Kidney tubule cell (primary cell): ENCODE data around the gene RABAC1.

Experiments used
- DNase-seq: peaks from one replicate; pipeline ENCODE4 v3.0.0-alpha.2; 2018; ENCODE audit warnings: low spot score

Gene RABAC1

DNA sequence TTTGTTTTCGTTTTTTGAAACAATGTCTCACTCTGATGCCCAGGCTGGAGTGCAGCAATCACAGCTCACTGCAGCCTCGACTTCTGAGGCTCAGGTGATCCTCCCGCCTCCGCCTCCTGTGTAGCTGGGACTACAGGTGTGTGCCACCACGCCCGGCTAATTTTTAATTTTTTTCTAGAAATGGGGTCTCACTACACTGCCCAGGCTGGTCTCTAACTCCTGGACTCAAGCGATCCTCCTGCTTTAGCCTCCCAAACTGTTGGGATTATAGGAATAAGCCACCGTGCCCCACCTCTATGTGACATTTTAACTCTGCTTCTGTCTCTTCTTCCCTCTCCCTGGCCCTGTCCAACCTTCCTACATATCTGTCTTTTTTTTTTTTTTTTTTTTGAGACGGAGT lies 29.8 kb upstream of the RABAC1 start:
- DNase-seq = no peak

DNA sequence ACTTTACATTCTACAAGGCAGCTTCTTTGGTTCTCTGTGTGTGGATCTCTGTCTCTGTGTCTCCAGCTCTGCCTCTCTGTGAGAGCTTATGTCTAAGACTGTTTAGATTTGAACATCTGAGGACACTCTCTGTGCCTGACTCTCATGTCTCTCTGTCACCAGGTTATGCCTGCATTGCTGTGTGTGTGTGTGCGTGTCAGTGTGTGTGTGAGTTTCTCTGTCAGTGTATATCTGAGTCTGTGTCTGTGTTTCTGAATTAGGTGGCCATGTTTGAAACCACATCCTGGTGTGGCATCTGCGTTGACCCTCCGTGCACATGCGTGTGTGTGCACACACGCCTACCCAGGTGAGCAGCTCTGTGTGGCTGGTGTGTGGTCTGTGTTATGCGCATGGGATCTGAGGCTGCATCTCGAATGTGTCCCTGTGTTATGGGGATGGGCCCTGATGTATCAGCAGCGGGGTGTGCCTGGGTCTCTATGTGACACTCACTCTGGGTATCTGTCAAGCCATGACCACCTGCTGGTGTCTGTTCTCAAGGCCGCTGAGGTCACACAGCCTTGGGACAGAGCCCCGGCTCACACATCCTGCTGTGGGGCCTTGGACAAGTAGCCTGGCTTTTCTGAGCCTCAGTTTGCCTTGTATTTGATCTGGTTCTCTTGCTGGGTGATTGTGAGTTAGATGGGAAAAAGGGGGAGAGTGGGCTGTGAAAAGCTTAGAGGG lies 28.2 kb upstream of the RABAC1 start:
- no peak for DNase-seq

DNA sequence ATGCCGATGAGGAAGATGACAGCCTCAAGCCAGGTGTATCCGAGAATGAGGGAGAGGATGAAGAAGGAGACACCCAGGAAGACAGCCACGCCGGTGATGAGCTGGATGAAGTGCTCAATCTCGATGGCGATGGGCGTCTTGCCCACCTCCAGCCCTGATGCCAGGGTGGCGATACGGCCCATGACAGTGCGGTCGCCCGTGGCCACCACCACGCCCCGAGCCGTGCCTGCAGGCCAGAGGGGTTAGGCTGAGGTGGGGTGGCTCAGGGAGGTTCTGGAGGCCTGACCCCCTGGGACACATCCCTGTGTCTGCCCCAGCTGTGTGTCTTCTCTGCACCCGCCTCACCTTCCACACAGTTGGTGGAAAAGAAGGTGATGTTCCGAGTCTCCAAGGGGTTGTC lies 25.8 kb upstream of the RABAC1 start:
- DNase-seq = no peak

DNA sequence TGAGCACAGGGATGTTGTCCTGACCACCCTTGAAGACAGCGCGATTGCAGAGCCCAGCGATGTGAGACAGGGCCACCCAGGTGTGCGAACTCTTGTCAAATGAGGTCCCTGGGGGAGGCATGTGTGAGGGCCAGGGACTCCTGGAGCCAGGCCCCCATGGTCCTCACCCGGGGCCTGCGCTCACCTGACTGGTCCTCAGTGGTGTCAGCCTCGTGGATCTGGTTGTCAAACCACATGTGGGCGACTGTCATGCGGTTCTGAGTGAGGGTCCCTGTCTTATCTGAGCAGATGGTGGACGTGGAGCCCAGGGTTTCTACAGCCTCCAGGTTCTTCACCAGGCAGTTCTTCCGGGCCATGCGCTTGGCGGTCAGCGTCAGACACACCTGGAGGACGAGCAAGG lies 22.6 kb upstream of the RABAC1 start:
- no peak for DNase-seq

DNA sequence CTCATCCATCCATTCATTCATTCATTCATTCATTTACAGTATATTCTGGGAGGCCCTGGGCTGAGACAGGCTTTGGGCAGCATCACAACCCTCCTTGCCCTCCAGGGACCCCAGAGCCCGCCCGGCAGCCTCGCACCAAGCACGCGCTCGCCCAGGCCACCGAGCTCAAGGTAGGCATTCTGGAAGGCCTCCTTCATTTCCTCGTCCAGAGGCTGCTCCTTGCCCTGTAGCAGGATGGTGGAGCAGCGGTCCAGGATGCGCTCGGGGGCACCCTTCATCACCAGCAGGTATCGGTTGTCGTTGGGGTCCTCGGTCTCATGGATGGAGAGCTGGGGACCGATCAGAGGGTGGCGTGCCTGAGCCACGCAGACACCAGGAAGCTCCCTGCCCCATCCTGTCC lies 19.3 kb upstream of the RABAC1 start:
- DNase-seq = no peak

DNA sequence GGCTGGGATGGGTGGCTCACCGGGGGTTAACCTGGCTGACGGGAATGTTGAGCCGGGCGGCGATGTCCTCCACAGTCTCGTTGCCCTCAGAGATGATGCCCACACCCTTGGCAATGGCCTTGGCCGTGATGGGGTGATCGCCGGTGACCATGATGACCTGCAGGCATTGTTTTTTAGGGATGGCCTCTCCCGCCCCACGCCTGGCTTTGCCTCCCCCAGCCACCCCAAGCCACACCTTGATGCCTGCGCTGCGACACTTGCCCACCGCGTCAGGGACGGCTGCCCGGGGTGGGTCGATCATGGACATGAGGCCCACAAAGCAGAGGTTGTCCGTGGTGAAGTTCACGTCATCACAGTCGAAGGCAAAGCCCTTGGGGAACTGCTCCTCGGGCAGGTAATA lies 18.8 kb upstream of the RABAC1 start:
- no peak for DNase-seq

DNA sequence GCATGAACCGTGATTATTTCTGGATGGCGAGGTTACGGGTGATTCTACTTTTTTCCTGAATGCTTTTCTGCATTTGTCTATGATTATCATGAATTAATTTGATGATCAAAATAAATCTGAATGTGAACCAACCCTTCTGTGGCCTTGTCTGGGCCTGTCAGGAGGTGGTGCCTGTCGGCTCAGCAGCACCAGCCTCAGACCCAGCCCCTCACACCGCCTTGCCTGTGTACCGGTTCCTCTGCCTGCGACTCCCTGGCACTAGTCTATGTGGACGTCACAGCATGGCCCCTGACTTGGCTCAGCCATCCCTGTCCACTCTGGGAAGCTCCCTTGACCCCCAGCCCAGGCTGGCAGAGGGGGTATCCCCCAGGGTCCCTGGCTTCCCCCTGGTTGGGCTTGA lies 15.5 kb upstream of the RABAC1 start:
- DNase-seq = no peak

DNA sequence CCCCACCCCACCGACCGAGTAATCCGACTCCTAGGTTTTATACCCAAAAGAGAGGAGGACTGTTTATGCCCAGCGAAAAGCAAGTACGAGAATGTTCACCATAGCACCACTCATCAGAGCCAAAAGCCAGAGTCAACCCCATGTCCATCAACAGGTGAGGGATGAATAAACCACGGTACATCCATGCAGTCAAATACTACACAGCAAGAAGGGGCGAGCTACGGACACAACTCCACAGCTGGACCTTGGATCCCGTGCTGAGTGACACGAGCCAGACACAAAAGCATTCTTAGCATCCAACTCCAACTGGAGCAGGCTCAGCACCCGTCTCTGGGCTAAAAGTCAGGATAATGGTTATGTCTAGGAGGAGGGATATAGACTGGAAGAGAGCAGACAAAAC lies 12.2 kb upstream of the RABAC1 start:
- DNase-seq = no peak

DNA sequence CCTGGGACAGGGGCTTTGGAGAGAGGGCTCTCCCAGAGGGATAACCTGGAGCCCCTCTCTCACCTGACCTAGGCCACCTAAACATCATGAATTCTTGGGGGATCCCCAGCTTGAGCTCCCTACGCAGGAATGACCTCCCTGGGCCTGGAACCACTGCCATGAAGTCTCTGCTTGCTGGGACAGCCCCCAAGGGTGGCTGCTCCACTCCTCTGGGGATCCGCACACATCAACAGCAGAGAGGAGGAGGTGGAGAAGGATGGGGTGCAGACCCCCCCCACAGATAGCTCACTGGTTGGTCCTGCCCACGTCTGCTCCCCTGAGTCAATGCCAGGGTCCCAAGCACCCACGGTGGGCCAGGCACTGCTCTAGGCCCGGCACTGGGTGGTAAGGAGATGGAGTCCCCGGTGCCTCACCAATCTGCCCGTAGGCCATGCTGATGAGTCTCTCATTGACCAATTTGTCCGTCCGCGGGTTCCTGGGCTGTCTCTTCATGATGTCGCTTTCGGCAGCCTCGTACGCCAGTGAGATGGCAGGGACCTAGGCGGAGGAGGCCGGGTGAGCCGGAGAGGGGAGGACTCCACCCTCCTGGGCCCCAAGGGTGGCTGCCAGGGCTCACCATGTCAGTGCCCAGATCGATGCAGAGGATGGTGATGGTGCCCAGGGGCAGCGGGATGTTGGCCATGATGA lies 10.8 kb upstream of the RABAC1 start:
- DNase-seq = no peak

DNA sequence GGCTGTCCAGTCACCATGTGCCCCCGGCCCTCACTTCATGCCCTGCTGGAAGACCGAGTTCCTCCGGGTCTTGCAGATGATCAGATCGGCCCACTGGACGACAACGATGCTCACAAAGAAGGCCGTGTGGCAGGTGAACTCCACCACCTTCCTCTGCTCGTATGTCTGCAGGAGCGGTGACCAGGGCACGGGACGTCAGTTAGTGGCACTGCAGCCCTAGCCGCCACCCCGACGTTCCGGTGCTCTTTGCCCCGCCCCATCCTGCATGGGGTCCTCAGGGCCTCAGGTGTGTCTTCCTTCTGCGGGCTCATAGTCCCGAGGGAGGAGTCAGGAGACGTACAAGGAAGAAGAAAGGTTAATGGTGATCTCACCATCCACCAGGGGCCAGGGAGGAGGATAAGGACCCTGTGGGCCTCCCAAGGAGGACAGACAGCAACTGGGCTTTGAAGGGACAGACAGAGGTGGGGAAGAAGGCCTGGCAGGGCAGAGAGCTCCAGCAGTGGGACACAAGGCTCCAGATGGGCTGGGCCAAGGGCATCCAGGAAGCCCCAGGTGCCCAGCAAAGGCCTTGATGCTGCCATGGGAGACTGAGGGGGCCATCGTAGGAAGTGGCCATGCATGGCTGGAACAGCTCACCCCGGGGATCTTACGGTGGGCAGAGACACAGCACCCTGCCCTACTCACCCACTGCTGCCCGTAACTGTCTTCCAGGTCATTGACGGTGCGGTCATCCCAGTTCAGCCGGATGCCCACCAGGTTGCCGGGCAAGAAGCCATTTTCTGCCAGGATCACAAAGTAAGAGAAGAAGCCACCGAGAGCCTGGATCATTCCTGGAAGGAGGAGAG lies 9.9 kb upstream of the RABAC1 start:
- no peak for DNase-seq

DNA sequence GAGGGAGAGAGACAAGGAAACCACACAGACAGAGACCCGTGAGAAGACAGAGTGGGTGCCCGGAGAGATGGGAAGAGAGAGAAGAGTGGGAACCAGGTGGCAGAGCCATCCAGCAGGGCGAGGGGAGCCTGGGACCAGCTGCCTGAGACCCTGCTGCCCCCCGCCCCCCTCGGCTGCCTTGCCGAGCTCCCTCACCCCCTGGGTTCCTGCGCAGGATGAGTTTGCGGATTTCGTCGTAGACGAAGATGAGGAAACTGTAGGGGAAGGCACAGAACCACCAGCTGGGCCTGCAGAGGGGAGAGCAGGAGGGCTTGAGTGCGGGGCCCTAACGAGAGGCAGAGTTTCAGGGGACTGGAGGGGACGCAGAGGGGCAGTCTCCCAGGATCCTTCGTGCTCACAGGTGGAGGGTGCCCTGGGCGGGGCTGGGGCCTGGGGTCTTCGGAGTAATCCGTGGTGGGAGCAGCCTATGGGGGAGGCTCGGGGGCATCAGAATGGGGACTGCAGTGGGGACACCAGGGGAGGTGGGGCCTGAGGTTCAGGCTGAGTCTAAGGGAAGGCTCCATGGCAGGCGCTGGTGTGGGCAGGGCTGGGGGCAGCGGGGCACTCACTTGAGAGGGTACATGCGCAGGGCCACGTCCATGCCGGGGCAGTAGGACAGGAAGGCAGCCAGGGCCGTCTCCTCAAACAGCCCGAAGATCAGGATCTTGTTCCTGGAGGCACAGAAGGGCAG lies 8.1 kb upstream of the RABAC1 start:
- DNase-seq = no peak

DNA sequence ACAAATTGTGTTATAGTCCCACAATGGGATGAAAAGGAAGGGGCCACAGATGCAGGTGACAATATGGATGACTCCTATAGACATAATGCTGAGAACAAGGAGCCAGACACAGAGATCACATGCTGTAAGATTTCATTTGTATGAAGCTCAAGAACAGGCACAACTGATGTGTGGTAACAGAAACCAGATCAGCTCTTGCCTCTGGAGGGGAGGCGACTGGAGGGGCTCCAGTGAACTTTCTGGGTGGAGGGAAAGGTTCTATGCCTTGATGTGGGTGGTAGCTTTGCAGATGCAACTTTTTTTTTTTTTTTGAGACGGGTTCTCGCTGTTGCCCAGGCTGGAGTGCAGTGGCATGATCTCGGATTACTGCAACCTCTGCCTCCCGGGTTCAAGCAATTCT lies 6.0 kb upstream of the RABAC1 start:
- no peak for DNase-seq

DNA sequence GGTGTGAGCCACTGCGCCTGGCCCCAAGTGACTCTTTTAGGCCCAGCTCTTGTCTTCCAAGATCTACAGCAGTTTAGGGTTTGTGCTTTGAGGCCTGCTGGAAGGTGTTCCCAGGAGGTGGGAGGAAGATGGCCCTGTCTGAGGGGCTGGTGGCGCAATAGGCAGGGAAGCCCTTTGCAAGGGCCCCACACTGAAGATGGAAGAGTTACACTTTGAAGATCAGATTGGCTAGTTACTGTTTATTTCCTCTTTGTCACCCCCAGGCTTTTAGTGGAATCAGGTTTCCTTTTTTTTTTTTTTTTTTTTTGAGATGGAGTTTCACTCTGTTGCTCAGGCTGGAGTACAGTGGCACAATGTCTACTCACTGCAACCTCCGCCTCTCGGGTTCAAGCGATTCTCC lies 1.9 kb upstream of the RABAC1 start:
- DNase-seq = no peak

DNA sequence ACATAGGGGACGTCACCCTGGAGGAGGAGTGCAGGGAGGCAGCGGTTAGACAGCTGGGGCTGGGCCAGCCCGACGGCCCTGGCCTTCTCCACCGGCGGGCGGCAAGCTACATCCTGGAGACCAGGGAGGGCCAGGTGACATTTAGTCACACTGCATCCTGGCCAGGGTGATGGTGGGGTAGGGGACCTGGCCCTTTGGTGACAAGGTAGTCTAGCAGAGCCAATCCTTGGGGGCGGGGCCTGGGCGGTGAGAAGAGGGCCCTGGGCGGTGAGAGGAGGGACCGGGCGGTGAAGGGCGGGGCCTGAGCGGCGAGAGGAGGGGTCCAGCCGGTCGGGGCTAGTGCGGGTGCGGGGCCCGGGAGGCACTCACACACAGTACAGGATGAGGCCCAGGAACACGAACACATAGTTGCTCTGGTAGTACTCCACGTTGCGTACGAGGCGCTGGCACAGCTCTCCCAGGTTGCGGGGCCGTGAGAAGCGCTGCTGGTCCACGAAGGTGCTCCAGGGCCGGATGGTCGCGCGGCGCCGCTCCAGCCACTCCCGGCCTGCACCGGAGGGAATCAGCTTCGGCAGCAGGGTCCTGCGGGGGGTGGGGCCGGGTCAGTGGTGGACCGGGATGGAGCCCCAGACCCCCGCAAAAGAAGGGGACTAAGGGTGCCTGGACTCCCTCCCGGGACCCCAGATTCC lies 610 bp downstream of the RABAC1 start:
- peak; percentile 76 for DNase-seq

DNA sequence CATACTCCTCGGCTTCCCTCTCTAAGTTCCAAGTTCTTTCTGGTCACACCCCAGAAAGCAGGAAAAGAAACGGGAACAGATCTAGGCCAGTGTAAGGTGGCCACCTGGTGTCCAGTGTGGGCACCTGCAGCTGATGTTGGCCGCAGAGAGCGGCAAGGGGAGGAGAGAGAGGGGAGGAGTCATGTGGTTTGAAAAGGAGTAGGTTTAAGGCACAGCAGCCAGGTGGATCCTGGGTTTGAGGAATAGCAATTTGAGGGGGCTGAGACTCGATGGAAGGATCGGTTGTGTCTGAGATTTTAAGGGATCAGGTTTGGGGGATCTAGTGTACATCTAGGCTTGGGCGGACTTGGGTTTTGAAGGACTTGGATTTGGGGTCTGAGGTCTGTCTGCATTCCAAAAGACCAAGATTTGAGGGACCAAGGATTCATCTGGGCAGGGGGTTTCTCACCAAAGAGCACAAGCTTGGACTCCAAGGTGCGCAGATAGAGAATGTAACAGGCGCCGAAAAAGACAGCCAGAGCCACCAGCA lies 1.2 kb downstream of the RABAC1 start:
- peak; percentile 93 for DNase-seq

DNA sequence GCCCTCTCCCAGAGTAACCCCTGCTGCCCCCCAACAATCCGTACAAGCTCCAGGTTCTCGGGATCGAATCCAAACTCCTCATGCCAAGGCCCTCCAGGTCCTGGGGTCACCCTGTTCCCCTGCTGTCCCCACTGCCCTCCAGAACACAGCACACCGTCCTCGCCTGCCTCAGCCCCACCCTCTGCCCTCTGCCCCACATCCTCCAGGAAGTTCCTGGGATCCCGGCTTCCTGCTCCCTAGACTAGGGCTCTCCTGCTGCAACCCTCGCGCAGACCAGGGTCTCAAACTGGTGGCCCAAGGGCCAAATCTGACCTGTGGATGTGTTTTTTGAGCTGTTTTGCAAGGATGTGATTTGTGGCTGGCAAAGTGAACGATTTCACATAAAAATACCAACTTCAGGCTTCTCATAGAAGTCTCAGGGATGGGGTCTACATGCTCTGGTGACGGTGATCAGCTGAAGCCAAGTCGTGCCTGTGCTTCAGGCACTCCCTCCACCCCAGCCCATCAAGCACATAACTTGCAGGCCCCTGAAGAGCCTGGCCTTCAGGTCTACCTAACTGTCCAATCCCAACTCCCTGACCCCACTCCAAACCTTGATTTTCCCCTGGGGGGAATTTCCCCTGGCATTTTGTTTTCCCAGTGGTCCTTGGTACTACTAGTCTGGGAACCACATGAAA lies 1.8 kb downstream of the RABAC1 start:
- DNase-seq = no peak

DNA sequence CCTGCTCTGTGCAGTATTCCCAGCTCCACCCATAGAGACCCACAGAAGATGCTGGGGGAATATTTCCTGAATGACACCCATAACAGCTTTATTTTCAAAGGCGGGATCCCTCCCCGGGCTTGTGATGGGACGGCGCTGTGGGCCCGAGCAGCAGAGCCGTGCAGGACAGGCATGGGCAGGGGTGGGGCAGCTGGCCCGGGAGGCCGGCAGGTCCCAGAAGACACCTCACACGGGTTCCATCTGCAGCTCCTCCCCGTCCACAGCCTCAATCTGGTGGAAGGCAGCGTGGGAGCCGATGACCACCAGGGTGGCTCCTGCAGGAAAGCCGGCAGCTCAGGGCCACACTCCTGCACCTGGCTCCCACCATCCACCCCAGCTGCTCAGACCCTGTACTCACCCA lies 2.5 kb downstream of the RABAC1 start:
- DNase-seq = no peak

DNA sequence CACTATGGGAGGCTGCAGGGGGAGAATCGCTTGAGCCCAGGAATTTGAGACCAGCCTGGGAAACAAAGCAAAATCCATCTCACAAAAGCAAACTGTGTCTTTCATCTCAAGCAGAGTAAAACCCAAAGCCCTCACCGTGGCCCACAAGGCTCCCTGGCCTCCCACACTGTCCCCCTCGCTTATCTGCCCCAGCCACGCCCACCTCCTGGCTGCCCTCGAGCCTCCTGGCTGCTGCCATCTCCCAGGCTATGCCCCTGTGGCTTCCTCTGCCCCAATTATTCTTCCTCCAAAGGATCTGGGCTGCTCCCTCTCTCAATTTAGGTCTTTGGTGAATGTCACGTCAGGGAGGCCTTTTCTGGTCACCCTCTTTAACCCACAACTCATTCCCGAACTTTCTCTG lies 3.6 kb downstream of the RABAC1 start:
- DNase-seq = no peak

DNA sequence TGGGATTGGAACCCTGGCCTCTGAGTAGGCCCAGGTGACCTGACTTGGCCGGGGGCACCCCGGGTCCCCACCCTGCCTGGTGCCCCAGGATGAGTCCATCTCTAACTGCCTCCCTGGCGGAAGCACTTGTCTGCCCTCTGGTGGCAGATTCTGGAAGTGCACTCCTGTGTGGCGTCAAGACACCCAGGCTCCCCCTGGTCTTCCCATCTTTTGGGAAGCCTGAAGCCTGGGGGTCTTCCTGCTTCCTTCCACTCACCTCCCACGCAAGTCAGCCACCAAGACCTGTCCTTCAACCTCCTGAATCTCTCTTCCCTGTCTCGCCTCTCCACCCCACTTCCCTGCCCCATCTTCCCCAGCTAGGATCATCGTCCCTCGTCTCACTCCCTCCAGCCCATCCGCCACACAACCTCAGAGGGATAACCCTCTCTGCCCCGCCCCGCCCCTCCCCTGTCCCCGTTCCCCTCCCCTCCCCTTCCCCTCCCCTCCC lies 7.4 kb downstream of the RABAC1 start:
- peak; percentile 67 for DNase-seq

DNA sequence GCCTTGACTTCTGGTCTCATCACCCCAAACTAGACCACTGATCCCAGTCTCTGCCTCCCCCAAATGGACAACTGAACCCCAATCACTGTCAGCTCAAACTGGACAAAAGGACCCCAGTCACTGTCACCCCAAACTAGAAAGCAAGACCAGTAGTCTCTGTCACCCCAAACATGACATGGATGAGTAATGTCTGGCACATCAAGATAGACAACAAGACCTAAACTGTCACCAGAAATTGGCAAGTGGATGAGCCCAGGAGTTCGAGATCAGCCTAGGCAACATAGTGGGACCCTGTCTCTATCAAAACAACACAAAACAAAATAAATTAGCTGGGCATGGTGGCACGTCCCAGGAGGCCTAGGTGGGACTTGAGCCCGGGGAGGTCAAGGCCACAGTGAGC lies 12.0 kb downstream of the RABAC1 start:
- no peak for DNase-seq
